ENCODE measurements around the gene C4BPB. TPM values are rescaled to one million over a fixed set of nuclear protein-coding genes. Genes with fewer than 3 reads are reported as not detected.

Gene C4BPB
- total RNA-seq, 3 donors from 2014 or later (not counting 1 experiment from before 2014, with no cell fraction given) = not detected

DNA sequence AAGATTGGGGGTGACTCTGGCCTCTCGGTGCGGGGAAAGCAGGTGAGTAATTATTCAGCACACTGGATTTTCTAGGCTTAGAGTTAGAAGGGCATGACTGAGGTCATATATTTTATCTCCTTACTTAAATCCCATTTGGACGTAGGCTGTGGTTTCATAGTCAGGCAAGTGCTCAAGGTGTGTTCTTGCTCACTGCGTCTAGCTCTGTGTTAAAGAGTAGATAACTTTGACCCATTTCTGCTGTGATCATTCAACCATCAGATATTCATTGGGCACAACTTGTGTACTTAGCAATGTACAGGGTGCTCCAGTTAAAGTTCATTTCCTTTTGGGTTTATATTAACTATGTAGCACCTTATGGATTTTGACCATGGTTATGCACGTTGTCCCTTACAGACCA is 21.0 kb upstream of the C4BPB start:
- H3K4me3 Mint-ChIP-seq = no peak overlapping the region
- H3K27ac ChIP-seq (ENCODE audit: low read length) = no peak overlapping the region
- no peak for DNase-seq
- no peaks in the 10 kb centered on the region for H3K9me3 ChIP-seq (ENCODE audit: control insufficient read depth, insufficient read depth, low read length)
- intact Hi-C loops (cut with micrococcal nuclease) = no loop called here
- peaks cover 36% of the 10 kb centered on the region for H3K4me1 ChIP-seq (ENCODE audit: control insufficient read depth, insufficient read depth, low read length)
- no peaks in the 10 kb centered on the region for H3K9me3 Mint-ChIP-seq
- no peaks in the 10 kb centered on the region for H3K27me3 Mint-ChIP-seq (ENCODE audit: low read depth in 2 of 2)
- H3K4me3 ChIP-seq (ENCODE audit: low read length) = no peak overlapping the region
- peaks cover 33 to 39% of the 10 kb centered on the region in 2 donors for H3K4me1 Mint-ChIP-seq
- no peaks in the 10 kb centered on the region for H3K36me3 Mint-ChIP-seq
- H3K36me3 ChIP-seq (ENCODE audit: control insufficient read depth, insufficient read depth, low read length) = peaks cover 2% of the 10 kb centered on the region
- no peaks in the 10 kb centered on the region for H3K27me3 ChIP-seq (ENCODE audit: control insufficient read depth, insufficient read depth, low read length)
- no peak for ATAC-seq
- TF ChIP-seq, protein P1, sequence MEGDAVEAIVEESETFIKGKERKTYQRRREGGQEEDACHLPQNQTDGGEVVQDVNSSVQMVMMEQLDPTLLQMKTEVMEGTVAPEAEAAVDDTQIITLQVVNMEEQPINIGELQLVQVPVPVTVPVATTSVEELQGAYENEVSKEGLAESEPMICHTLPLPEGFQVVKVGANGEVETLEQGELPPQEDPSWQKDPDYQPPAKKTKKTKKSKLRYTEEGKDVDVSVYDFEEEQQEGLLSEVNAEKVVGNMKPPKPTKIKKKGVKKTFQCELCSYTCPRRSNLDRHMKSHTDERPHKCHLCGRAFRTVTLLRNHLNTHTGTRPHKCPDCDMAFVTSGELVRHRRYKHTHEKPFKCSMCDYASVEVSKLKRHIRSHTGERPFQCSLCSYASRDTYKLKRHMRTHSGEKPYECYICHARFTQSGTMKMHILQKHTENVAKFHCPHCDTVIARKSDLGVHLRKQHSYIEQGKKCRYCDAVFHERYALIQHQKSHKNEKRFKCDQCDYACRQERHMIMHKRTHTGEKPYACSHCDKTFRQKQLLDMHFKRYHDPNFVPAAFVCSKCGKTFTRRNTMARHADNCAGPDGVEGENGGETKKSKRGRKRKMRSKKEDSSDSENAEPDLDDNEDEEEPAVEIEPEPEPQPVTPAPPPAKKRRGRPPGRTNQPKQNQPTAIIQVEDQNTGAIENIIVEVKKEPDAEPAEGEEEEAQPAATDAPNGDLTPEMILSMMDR (IDR thresholded peaks at IDR 0.05) = no peak
- H3K27ac Mint-ChIP-seq = no peak overlapping the region
- 100% methylated on average over 3 of the region's 5 CpGs for WGBS (ENCODE audit: insufficient coverage)

DNA sequence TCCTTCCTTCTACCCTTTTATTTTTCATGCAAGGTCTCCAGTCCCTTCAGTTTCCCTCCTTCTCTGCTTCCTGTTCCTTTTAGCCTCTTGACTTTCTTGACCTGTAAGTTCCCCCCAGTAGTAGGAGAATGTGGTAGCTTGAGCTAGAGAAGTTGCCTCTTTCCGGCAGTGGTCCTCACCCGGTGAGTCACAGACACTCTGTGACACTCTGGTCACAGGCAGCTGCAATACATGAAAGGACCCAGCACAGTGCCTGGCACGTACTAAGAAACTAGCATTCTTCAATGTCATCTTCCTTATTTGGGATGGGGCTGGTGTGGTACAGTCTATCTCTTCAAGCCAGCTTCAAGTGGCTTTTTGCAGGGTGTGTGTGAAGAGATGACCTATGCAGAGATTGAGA is 19.6 kb upstream of the C4BPB start:
- no peaks in the 10 kb centered on the region for H3K27me3 Mint-ChIP-seq (ENCODE audit: low read depth in 2 of 2)
- H3K9me3 Mint-ChIP-seq = no peaks in the 10 kb centered on the region
- Histone ChIP-seq H3K9me3 (ENCODE audit: control insufficient read depth, insufficient read depth, low read length) (no peaks in the 10 kb centered on the region), H3K27me3 (ENCODE audit: control insufficient read depth, insufficient read depth, low read length) (no peaks in the 10 kb centered on the region), H3K27ac (ENCODE audit: low read length) (no peak overlapping the region), H3K4me3 (ENCODE audit: low read length) (no peak overlapping the region), H3K4me1 (ENCODE audit: control insufficient read depth, insufficient read depth, low read length) (peaks cover 25% of the 10 kb centered on the region), H3K36me3 (ENCODE audit: control insufficient read depth, insufficient read depth, low read length) (peaks cover 2% of the 10 kb centered on the region)
- intact Hi-C loops (cut with micrococcal nuclease) = no loop called here
- H3K4me1 Mint-ChIP-seq = peaks cover 24 to 26% of the 10 kb centered on the region in 2 donors
- peak overlapping the region; percentile 51 to 77 for H3K27ac Mint-ChIP-seq
- 63% methylated on average over 3 of the region's 3 CpGs for WGBS (ENCODE audit: insufficient coverage)
- peak overlapping the region; percentile 14 for H3K4me3 Mint-ChIP-seq
- H3K36me3 Mint-ChIP-seq = no peaks in the 10 kb centered on the region
- DNase-seq = peak in 1 of 2 donors; percentile 20
- TF ChIP-seq, protein P1 (IDR thresholded peaks at IDR 0.05) = no peak
- ATAC-seq = peak; percentile 57 to 80 (median 66)

DNA sequence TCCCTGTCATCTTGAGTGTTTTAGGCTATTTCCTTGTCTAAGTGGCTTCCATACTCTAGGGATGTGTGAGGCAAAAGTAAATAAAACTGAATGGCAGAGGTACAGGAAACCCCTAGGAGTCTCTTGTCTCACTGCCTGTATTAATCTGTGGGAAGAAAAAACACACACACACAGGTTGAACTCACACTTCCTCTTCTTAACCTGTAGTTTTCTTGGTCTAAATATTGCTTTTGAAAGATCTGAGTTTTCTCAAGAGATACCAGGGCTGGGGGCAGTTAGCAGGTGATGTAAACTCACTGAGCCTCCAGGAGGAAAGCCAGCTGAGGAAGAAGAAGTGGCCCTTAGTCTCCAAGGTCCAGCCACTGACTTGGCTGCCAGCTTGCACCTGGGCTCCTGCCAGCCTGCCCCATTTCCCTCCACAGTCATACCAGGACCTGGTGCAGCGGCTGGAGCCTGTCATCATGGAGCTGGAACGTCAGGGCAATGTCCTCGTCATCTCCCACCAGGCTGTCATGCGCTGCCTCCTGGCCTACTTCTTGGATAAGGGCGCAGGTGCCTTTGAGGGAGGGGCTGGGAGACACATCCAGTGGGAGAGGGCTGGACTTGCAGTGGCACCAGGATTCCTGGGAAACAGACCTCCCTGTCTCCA is 18.7 kb upstream of the C4BPB start:
- DNase-seq (peak in 1 of 2 donors; percentile 16), ATAC-seq (no peak)
- H3K4me3 ChIP-seq (ENCODE audit: low read length) = no peak overlapping the region
- H3K27me3 ChIP-seq (ENCODE audit: control insufficient read depth, insufficient read depth, low read length) = no peaks in the 10 kb centered on the region
- H3K27me3 Mint-ChIP-seq (ENCODE audit: low read depth in 2 of 2) = peaks cover 0 to 3% of the 10 kb centered on the region in 2 donors
- H3K36me3 Mint-ChIP-seq = no peaks in the 10 kb centered on the region
- H3K9me3 ChIP-seq (ENCODE audit: control insufficient read depth, insufficient read depth, low read length) = no peaks in the 10 kb centered on the region
- peaks cover 25% of the 10 kb centered on the region for H3K4me1 ChIP-seq (ENCODE audit: control insufficient read depth, insufficient read depth, low read length)
- TF ChIP-seq, protein P1 (IDR thresholded peaks at IDR 0.05) = no peak
- H3K4me3 Mint-ChIP-seq = peak overlapping the region; percentile 17
- peak overlapping the region; percentile 59 to 77 for H3K27ac Mint-ChIP-seq
- H3K27ac ChIP-seq (ENCODE audit: low read length) = no peak overlapping the region
- peaks cover 2% of the 10 kb centered on the region for H3K36me3 ChIP-seq (ENCODE audit: control insufficient read depth, insufficient read depth, low read length)
- intact Hi-C loops (cut with micrococcal nuclease) = no loop called here
- whole genome bisulfite sequencing (ENCODE audit: insufficient coverage) = 95% methylated on average over 5 of the region's 5 CpGs
- no peaks in the 10 kb centered on the region for H3K9me3 Mint-ChIP-seq
- H3K4me1 Mint-ChIP-seq = peaks cover 24 to 26% of the 10 kb centered on the region in 2 donors

DNA sequence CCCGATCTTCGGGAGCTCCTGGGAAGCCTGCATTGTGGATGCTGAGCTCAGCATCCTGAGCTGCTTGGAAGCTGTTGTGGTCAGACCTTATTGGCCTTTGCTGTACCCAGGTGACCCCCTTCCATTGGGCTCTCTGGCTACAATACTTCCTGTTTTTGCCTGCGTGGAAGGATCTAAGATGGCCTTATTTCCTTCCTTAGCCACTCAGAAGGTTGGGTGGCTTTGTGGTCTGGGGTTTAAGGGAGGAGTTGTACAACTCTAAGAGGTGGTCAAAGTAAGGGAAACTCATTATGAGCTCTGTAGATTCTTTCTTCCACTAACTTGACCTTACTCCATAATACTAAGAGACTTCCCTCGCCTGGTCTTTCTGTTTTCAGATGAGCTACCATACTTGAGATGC is 17.8 kb upstream of the C4BPB start:
- intact Hi-C loops (cut with micrococcal nuclease) = no loop called here
- ATAC-seq = peak; percentile 45 to 80 (median 78)

More for the DNA sequence above, 17.8 kb upstream of the C4BPB start:
- Histone ChIP-seq H3K4me1 (ENCODE audit: control insufficient read depth, insufficient read depth, low read length) (peaks cover 25% of the 10 kb centered on the region), H3K4me3 (ENCODE audit: low read length) (no peak overlapping the region), H3K27ac (ENCODE audit: low read length) (no peak overlapping the region), H3K36me3 (ENCODE audit: control insufficient read depth, insufficient read depth, low read length) (no peaks in the 10 kb centered on the region), H3K27me3 (ENCODE audit: control insufficient read depth, insufficient read depth, low read length) (no peaks in the 10 kb centered on the region), H3K9me3 (ENCODE audit: control insufficient read depth, insufficient read depth, low read length) (no peaks in the 10 kb centered on the region)
- H3K4me3 Mint-ChIP-seq = peak overlapping the region; percentile 74
- TF ChIP-seq, protein P1 (IDR thresholded peaks at IDR 0.05) = no peak
- DNase-seq = peak in 1 of 2 donors; percentile 29
- WGBS (ENCODE audit: insufficient coverage) = 51% methylated on average over 4 of the region's 4 CpGs
- peaks cover 0 to 4% of the 10 kb centered on the region in 2 donors for H3K27me3 Mint-ChIP-seq (ENCODE audit: low read depth in 2 of 2)
- H3K36me3 Mint-ChIP-seq = no peaks in the 10 kb centered on the region
- H3K9me3 Mint-ChIP-seq = no peaks in the 10 kb centered on the region
- peaks cover 24 to 26% of the 10 kb centered on the region in 2 donors for H3K4me1 Mint-ChIP-seq
- H3K27ac Mint-ChIP-seq = peak overlapping the region; percentile 68 to 72
